ENCODE results near the gene SLC25A5.
A peak's percentile ranks its signal among the peaks of the same experiment; 100 is the strongest.

Gene SLC25A5

DNA sequence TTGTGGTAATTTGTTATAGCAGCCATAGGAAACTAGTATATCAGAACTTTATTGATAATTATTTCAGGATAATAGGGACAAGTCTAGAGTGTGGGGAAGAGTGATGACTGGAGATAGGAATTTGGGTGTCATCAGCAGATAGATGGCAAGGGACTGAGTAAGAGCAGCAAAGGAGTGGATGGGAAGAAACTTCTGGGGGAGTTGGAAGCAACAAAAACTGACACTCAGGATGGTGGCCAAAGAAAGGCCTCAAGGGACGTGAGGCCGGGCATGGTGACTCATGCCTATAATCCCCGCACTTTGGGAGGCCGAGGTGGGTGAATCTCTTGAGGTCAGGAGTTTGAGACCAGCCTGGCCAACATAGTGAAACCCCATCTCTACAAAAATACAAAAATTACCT lies 9.1 kb upstream of the SLC25A5 start:
- no peak for DNase-seq
- Histone ChIP-seq H3K27ac (ENCODE audit: insufficient read depth in 1 of 2, low read depth in 1 of 2, low read length in 2 of 2, poor library complexity in 1 of 2, severe bottlenecking in 2 of 2) (no peak overlapping the region), H3K27me3 (replicated peaks in 2 of 5; ENCODE audit: control insufficient read depth in 4 of 5, insufficient read depth in 5 of 5, low read length in 4 of 5) (no peaks in the 10 kb centered on the region), H3K36me3 (ENCODE audit: control insufficient read depth in 4 of 4, insufficient read depth in 4 of 4, low read length in 3 of 4) (no peaks in the 10 kb centered on the region), H3K4me1 (ENCODE audit: control extremely low read depth in 1 of 4, control insufficient read depth in 4 of 4, insufficient read depth in 4 of 4, low read length in 3 of 4) (no peaks in the 10 kb centered on the region), H3K4me3 (ENCODE audit: control insufficient read depth in 1 of 7, extremely low read depth in 1 of 7, insufficient read depth in 4 of 7, low read depth in 2 of 7, low read length in 6 of 7) (no peak overlapping the region), H3K9me3 (ENCODE audit: control extremely low read depth in 1 of 5, control insufficient read depth in 4 of 5, insufficient read depth in 2 of 5, low read depth in 1 of 5, low read length in 4 of 5) (no peaks in the 10 kb centered on the region)
- WGBS (ENCODE audit: insufficient coverage): 96% methylated on average over 3 of the region's 4 CpGs
- ChIA-PET CTCF (interaction anchor here (0.9 kb wide), 1 partner anchor 9 kb away, joined by 3 read pairs; no protein-coding TSS in a partner anchor), POLR2A (no interaction called here)

DNA sequence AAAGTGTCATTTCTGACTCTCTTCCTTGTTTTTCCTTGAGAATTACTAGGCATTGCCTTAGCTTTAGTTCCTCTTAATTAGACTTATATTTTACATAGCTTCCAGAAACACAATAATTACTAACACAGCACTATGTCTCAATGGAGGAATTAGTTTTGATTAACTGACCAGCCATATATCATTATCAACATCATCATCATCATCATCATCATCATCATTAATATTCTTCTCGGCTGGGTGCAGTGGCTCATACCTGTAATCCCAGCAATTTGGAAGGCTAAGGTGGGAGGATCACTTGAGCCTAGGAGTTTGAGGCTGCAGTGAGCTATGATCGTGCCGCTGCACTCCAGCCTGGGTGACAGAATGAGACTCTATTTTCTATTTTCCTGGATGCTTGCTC lies 2.7 kb upstream of the SLC25A5 start:
- Histone ChIP-seq H3K9me3 (ENCODE audit: control extremely low read depth in 1 of 5, control insufficient read depth in 4 of 5, insufficient read depth in 2 of 5, low read depth in 1 of 5, low read length in 4 of 5) (peaks cover 0 to 2% (median 0%) of the 10 kb centered on the region in 5 experiments), H3K4me3 (ENCODE audit: control insufficient read depth in 1 of 7, extremely low read depth in 1 of 7, insufficient read depth in 4 of 7, low read depth in 2 of 7, low read length in 6 of 7) (no peak overlapping the region), H3K27ac (ENCODE audit: insufficient read depth in 1 of 2, low read depth in 1 of 2, low read length in 2 of 2, poor library complexity in 1 of 2, severe bottlenecking in 2 of 2) (no peak overlapping the region), H3K27me3 (replicated peaks in 2 of 5; ENCODE audit: control insufficient read depth in 4 of 5, insufficient read depth in 5 of 5, low read length in 4 of 5) (no peaks in the 10 kb centered on the region), H3K4me1 (ENCODE audit: control extremely low read depth in 1 of 4, control insufficient read depth in 4 of 4, insufficient read depth in 4 of 4, low read length in 3 of 4) (peaks cover 0 to 13% (median 7%) of the 10 kb centered on the region in 4 experiments), H3K36me3 (ENCODE audit: control insufficient read depth in 4 of 4, insufficient read depth in 4 of 4, low read length in 3 of 4) (peaks cover 0 to 13% (median 3%) of the 10 kb centered on the region in 4 experiments)
- CTCF ChIA-PET: interaction anchor here (1.0 to 1.7 kb wide), 2 partner anchors 33 to 48 kb away, joined by 4 read pairs; no protein-coding TSS in a partner anchor
- DNase-seq: no peak
- POLR2A ChIA-PET: no interaction called here
- WGBS (ENCODE audit: insufficient coverage): 90% methylated on average over 1 of the region's 3 CpGs

DNA sequence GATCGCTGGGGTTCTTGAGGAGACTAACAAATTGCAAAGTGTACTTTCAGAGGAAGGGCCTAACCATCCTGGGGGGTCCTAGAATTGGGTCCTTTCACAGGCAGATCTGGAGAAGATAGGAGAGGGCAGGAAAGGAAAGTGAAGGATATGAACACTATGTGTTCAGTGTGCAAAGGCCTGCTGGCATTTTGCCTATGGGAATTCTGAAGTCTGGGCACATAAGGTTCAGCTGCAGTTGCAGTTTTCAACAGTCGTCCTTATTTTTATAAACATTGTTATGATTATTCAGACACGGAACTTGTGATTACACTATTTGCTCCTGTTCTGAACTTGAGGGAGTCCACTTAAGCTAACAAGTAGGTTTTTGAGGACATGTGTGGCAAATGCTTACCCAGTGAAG lies 1.3 kb upstream of the SLC25A5 start:
- 100% methylated on average over 1 of the region's 3 CpGs for WGBS (ENCODE audit: insufficient coverage)

GRCh38 chrX:119467433-119467832 lies 811 bp upstream of the SLC25A5 start:
- ChIA-PET POLR2A (no interaction called here), CTCF (no interaction called here)
- 80% methylated on average over 4 of the region's 6 CpGs for WGBS (ENCODE audit: insufficient coverage)

More for the DNA sequence above, 1.3 kb upstream of the SLC25A5 start:
- H3K4me1 ChIP-seq (ENCODE audit: control extremely low read depth in 1 of 4, control insufficient read depth in 4 of 4, insufficient read depth in 4 of 4, low read length in 3 of 4): peaks cover 0 to 13% (median 7%) of the 10 kb centered on the region in 4 experiments
- H3K27ac ChIP-seq (ENCODE audit: insufficient read depth in 1 of 2, low read depth in 1 of 2, low read length in 2 of 2, poor library complexity in 1 of 2, severe bottlenecking in 2 of 2): no peak overlapping the region
- ChIA-PET CTCF (no interaction called here), POLR2A (no interaction called here)
- no peaks in the 10 kb centered on the region for H3K27me3 ChIP-seq (replicated peaks in 2 of 5; ENCODE audit: control insufficient read depth in 4 of 5, insufficient read depth in 5 of 5, low read length in 4 of 5)
- H3K9me3 ChIP-seq (ENCODE audit: control extremely low read depth in 1 of 5, control insufficient read depth in 4 of 5, insufficient read depth in 2 of 5, low read depth in 1 of 5, low read length in 4 of 5): peaks cover 0 to 2% (median 0%) of the 10 kb centered on the region in 5 experiments
- DNase-seq: no peak
- no peak overlapping the region for H3K4me3 ChIP-seq (ENCODE audit: control insufficient read depth in 1 of 7, extremely low read depth in 1 of 7, insufficient read depth in 4 of 7, low read depth in 2 of 7, low read length in 6 of 7)
- peaks cover 0 to 17% (median 7%) of the 10 kb centered on the region in 4 experiments for H3K36me3 ChIP-seq (ENCODE audit: control insufficient read depth in 4 of 4, insufficient read depth in 4 of 4, low read length in 3 of 4)

GRCh38 chrX:119468551-119469312 lies 488 bp downstream of the SLC25A5 start:
- CTCF ChIA-PET: interaction anchor here (0.9 to 3.0 kb wide), 5 partner anchors 10 to 43 kb away, joined by 3 to 22 read pairs (median 6); no protein-coding TSS in a partner anchor
- Histone ChIP-seq H3K4me1 (ENCODE audit: control extremely low read depth in 1 of 4, control insufficient read depth in 4 of 4, insufficient read depth in 4 of 4, low read length in 3 of 4) (peaks cover 0 to 13% (median 7%) of the 10 kb centered on the region in 4 experiments), H3K9me3 (ENCODE audit: control extremely low read depth in 1 of 5, control insufficient read depth in 4 of 5, insufficient read depth in 2 of 5, low read depth in 1 of 5, low read length in 4 of 5) (peaks cover 0 to 2% (median 0%) of the 10 kb centered on the region in 5 experiments), H3K27ac (ENCODE audit: insufficient read depth in 1 of 2, low read depth in 1 of 2, low read length in 2 of 2, poor library complexity in 1 of 2, severe bottlenecking in 2 of 2) (peak overlapping the region; percentile 74 to 86), H3K27me3 (replicated peaks in 2 of 5; ENCODE audit: control insufficient read depth in 4 of 5, insufficient read depth in 5 of 5, low read length in 4 of 5) (no peaks in the 10 kb centered on the region), H3K36me3 (ENCODE audit: control insufficient read depth in 4 of 4, insufficient read depth in 4 of 4, low read length in 3 of 4) (peaks cover 0 to 17% (median 7%) of the 10 kb centered on the region in 4 experiments), H3K4me3 (ENCODE audit: control insufficient read depth in 1 of 7, extremely low read depth in 1 of 7, insufficient read depth in 4 of 7, low read depth in 2 of 7, low read length in 6 of 7) (peak overlapping the region; percentile 71 to 87 (median 78))
- DNase-seq: peak; percentile 74 to 89 (median 87)
- 33% methylated on average over 78 of the region's 78 CpGs for WGBS (ENCODE audit: insufficient coverage)
- POLR2A ChIA-PET: no interaction called here

More at GRCh38 chrX:119467433-119467832, 811 bp upstream of the SLC25A5 start:
- H3K4me1 ChIP-seq (ENCODE audit: control extremely low read depth in 1 of 4, control insufficient read depth in 4 of 4, insufficient read depth in 4 of 4, low read length in 3 of 4): peaks cover 0 to 13% (median 7%) of the 10 kb centered on the region in 4 experiments
- peak overlapping the region in 3 of 7 experiments; percentile 49 to 87 (median 79) for H3K4me3 ChIP-seq (ENCODE audit: control insufficient read depth in 1 of 7, extremely low read depth in 1 of 7, insufficient read depth in 4 of 7, low read depth in 2 of 7, low read length in 6 of 7)
- no peaks in the 10 kb centered on the region for H3K27me3 ChIP-seq (replicated peaks in 2 of 5; ENCODE audit: control insufficient read depth in 4 of 5, insufficient read depth in 5 of 5, low read length in 4 of 5)
- no peak overlapping the region for H3K27ac ChIP-seq (ENCODE audit: insufficient read depth in 1 of 2, low read depth in 1 of 2, low read length in 2 of 2, poor library complexity in 1 of 2, severe bottlenecking in 2 of 2)
- DNase-seq: no peak
- H3K9me3 ChIP-seq (ENCODE audit: control extremely low read depth in 1 of 5, control insufficient read depth in 4 of 5, insufficient read depth in 2 of 5, low read depth in 1 of 5, low read length in 4 of 5): peaks cover 0 to 2% (median 0%) of the 10 kb centered on the region in 5 experiments
- H3K36me3 ChIP-seq (ENCODE audit: control insufficient read depth in 4 of 4, insufficient read depth in 4 of 4, low read length in 3 of 4): peaks cover 0 to 17% (median 7%) of the 10 kb centered on the region in 4 experiments

- peaks cover 0 to 2% (median 0%) of the 10 kb centered on the region in 5 experiments for H3K9me3 ChIP-seq (ENCODE audit: control extremely low read depth in 1 of 5, control insufficient read depth in 4 of 5, insufficient read depth in 2 of 5, low read depth in 1 of 5, low read length in 4 of 5)
- peaks cover 0 to 17% (median 7%) of the 10 kb centered on the region in 4 experiments for H3K36me3 ChIP-seq (ENCODE audit: control insufficient read depth in 4 of 4, insufficient read depth in 4 of 4, low read length in 3 of 4)
- 55% methylated on average over 3 of the region's 8 CpGs for WGBS (ENCODE audit: insufficient coverage)
- no peak for DNase-seq
- no peaks in the 10 kb centered on the region for H3K27me3 ChIP-seq (replicated peaks in 2 of 5; ENCODE audit: control insufficient read depth in 4 of 5, insufficient read depth in 5 of 5, low read length in 4 of 5)
- ChIA-PET POLR2A (no interaction called here), CTCF (interaction anchor here (1.0 to 3.0 kb wide), 5 partner anchors 9 to 49 kb away, joined by 3 to 22 read pairs (median 6); no protein-coding TSS in a partner anchor)
- H3K27ac ChIP-seq (ENCODE audit: insufficient read depth in 1 of 2, low read depth in 1 of 2, low read length in 2 of 2, poor library complexity in 1 of 2, severe bottlenecking in 2 of 2): peak overlapping the region in 1 of 2 experiments; percentile 86
- H3K4me3 ChIP-seq (ENCODE audit: control insufficient read depth in 1 of 7, extremely low read depth in 1 of 7, insufficient read depth in 4 of 7, low read depth in 2 of 7, low read length in 6 of 7): peak overlapping the region; percentile 71 to 87 (median 78)
- peaks cover 0 to 13% (median 7%) of the 10 kb centered on the region in 4 experiments for H3K4me1 ChIP-seq (ENCODE audit: control extremely low read depth in 1 of 4, control insufficient read depth in 4 of 4, insufficient read depth in 4 of 4, low read length in 3 of 4)
Observed at GRCh38 chrX:119469313-119469635, 1.0 kb downstream of the SLC25A5 start.
